Keratinocyte (primary cell): ENCODE data around the gene UBR3.

ENCODE experiments used
- CTCF ChIP-seq, 3 experiments: IDR thresholded peaks in 1 of 3; conservative IDR thresholded peaks in 1 of 3; optimal IDR thresholded peaks in 1 of 3; 2 replicates in 2 of 3; 3 replicates in 1 of 3; pipeline versions ENCODE3 to v1.5.1; 2011; ENCODE audit warnings: low read length in 3 of 3, mild to moderate bottlenecking in 3 of 3, moderate library complexity in 2 of 3, control low read depth in 1 of 3, inconsistent platforms in 1 of 3; ENCODE audit not compliant: insufficient read depth in 2 of 3; ENCODE audit errors: extremely low read depth in 1 of 3
- EZH2 ChIP-seq: IDR thresholded peaks from one replicate; pipeline ENCODE4 v1.6.1; 2012; ENCODE audit warnings: inconsistent platforms, mild to moderate bottlenecking, low read length, moderate library complexity

GRCh38 chr2:169909376-169909775, 82.1 kb downstream of the UBR3 start:
- TF ChIP-seq CTCF (optimal IDR thresholded peaks at IDR 0.05 in 1 of 3, IDR thresholded peaks at IDR 0.05 in 1 of 3, conservative IDR thresholded peaks at IDR 0.05 in 1 of 3; ENCODE audit: extremely low read depth in 1 of 3, insufficient read depth in 2 of 3, low read length in 3 of 3) (no peak), EZH2 (no peak)
